B cell (primary cell): ENCODE data around the gene TMEM30B. TPM values are rescaled to one million over a fixed set of nuclear protein-coding genes. Genes with fewer than 3 reads are reported as not detected.

Experiments
- ATAC-seq: fragments of 200-7000 bp; cut with Tn5 transposase; one replicate; pipeline ENCODE4 v1.10.0; 2021; ENCODE audit warnings: low read depth, mild to moderate bottlenecking, moderate number of reproducible peaks, moderate library complexity
- CTCF ChIA-PET: fragments of 350-600 bp; sonication (Branson Sonifier 250); formaldehyde crosslinking; loops from one replicate; lab custom pipeline; 2021; ENCODE audit warnings: antibody characterized with exemption, inconsistent platforms; lab: Charles Lee
- POLR2A ChIA-PET: fragments of 350-600 bp; sonication (Branson Sonifier 250); formaldehyde crosslinking; loops from one replicate; lab custom pipeline; 2021; ENCODE audit warnings: antibody characterized with exemption; lab: Charles Lee
- DNase-seq: peaks from one replicate; pipeline ENCODE4 v3.0.0; 2013
- H2AFZ ChIP-seq: 2 replicates; pipeline ENCODE4 v1.6.1; 2012; ENCODE audit warnings: mild to moderate bottlenecking, low read depth, low read length; ENCODE audit not compliant: insufficient read depth, poor library complexity, severe bottlenecking
- H3K27ac ChIP-seq, 2 donors: 1 replicate in 1 of 2; 2 replicates in 1 of 2; pipeline ENCODE4 v1.5.1; 2012 to 2013; ENCODE audit warnings: low read length in 2 of 2, mild to moderate bottlenecking in 2 of 2, moderate library complexity in 1 of 2
- H3K27me3 ChIP-seq, 4 experiments: fragments of 200-600 bp in 1 of 4; sonication (generic) in 1 of 4; replicated peaks in 1 of 4; 1 replicate in 2 of 4; 2 replicates in 2 of 4; pipeline versions ENCODE4 v1.6.1 to v1.7.0; 2013 to 2016; ENCODE audit warnings: low read length in 3 of 4, mild to moderate bottlenecking in 2 of 4, mixed read lengths in 1 of 4, moderate library complexity in 1 of 4; ENCODE audit not compliant: insufficient read depth in 4 of 4, control insufficient read depth in 3 of 4; ENCODE audit errors: control extremely low read depth in 1 of 4
- H3K36me3 ChIP-seq, 2 experiments: replicated peaks in 1 of 2; 1 replicate in 1 of 2; 2 replicates in 1 of 2; pipeline versions ENCODE4 v1.6.1 to v1.7.1; 2013; ENCODE audit warnings: low read length in 1 of 2; ENCODE audit not compliant: insufficient read depth in 2 of 2, control insufficient read depth in 1 of 2; ENCODE audit errors: control extremely low read depth in 1 of 2, extremely low read depth in 1 of 2
- H3K4me1 ChIP-seq, 2 donors: fragments of 200-600 bp in 1 of 2; sonication (generic) in 1 of 2; 1 replicate in 1 of 2; 2 replicates in 1 of 2; pipeline versions ENCODE4 v1.5.1 to v1.6.1; 2013 to 2017; ENCODE audit warnings: low read length in 2 of 2; ENCODE audit not compliant: control insufficient read depth in 2 of 2, insufficient read depth in 2 of 2
- H3K4me2 ChIP-seq: replicated peaks from 2 replicates; pipeline ENCODE3; 2012; ENCODE audit warnings: mild to moderate bottlenecking, low read depth, low read length; ENCODE audit not compliant: poor library complexity, severe bottlenecking
- H3K4me3 ChIP-seq, 5 experiments: fragments of 200-600 bp in 1 of 5; sonication (generic) in 1 of 5; 1 replicate in 3 of 5; 2 replicates in 2 of 5; pipeline versions ENCODE4 v1.5.1 to v1.7.0; 2011 to 2016; ENCODE audit warnings: low read length in 4 of 5, mild to moderate bottlenecking in 4 of 5, low read depth in 2 of 5, control low read depth in 1 of 5, moderate library complexity in 1 of 5; ENCODE audit not compliant: insufficient read depth in 1 of 5; ENCODE audit errors: control extremely low read depth in 1 of 5, extremely low read depth in 1 of 5
- H3K79me2 ChIP-seq: fragments of 200-600 bp; sonication (generic); one replicate; pipeline ENCODE4 v1.6.0; 2016; ENCODE audit warnings: low read length; ENCODE audit not compliant: control insufficient read depth, insufficient read depth
- H3K9ac ChIP-seq: fragments of 200-600 bp; sonication (generic); 2 replicates; pipeline ENCODE4 v1.6.1; 2017; ENCODE audit warnings: mild to moderate bottlenecking, low read length, moderate library complexity
- H3K9me3 ChIP-seq, 3 donors: one replicate each; pipeline versions ENCODE4 v1.6.1 to v1.7.1; 2013; ENCODE audit warnings: low read length in 2 of 3; ENCODE audit not compliant: control insufficient read depth in 2 of 3, insufficient read depth in 1 of 3; ENCODE audit errors: control extremely low read depth in 1 of 3
- H4K20me1 ChIP-seq: 2 replicates; pipeline ENCODE4 v1.6.0; 2012; ENCODE audit warnings: mild to moderate bottlenecking, low read length; ENCODE audit not compliant: insufficient read depth, control insufficient read depth, poor library complexity, severe bottlenecking
- H3K27ac Mint-ChIP-seq: one replicate; pipeline ENCODE4 v1.8.0; 2021; ENCODE audit warnings: mixed read lengths
- H3K27me3 Mint-ChIP-seq: one replicate; pipeline ENCODE4 v1.8.0; 2021; ENCODE audit warnings: mixed read lengths
- H3K4me1 Mint-ChIP-seq: one replicate; pipeline ENCODE4 v1.8.0; 2021; ENCODE audit warnings: mixed read lengths
- H3K4me3 Mint-ChIP-seq: one replicate; pipeline ENCODE4 v1.8.0; 2021; ENCODE audit warnings: mixed read lengths
- H3K9me3 Mint-ChIP-seq: one replicate; pipeline ENCODE4 v1.8.0; 2022; ENCODE audit warnings: mixed read lengths; ENCODE audit not compliant: insufficient read depth
- EZH2 ChIP-seq: IDR thresholded peaks from 2 replicates; pipeline ENCODE4 v1.6.1; 2012; ENCODE audit warnings: borderline replicate concordance, low read depth, mild to moderate bottlenecking, moderate library complexity, low read length; ENCODE audit not compliant: insufficient read depth, poor library complexity, severe bottlenecking
- WGBS: methylation state at CpG from one replicate; pipeline ENCODE4 v1.1.5; 2013; ENCODE audit warnings: missing lambda C conversion rate; ENCODE audit not compliant: insufficient coverage; 5-methylcytosine and 5-hydroxymethylcytosine counted together
- intact Hi-C: fragments of 100-400 bp; cut with micrococcal nuclease; formaldehyde crosslinking; loops from one replicate; pipeline ENCODE4 v1.10.0; 2022
- polyA plus RNA-seq: library from polyadenylated mRNA; depleted of rRNA; stranded (reverse); fragments of >200 nt; gene quantifications from 2 replicates; pipeline ENCODE4 v1.2.3, GENCODE V29; 2012
- total RNA-seq, 2 donors: library from RNA; stranded (reverse); fragments of 120-200 nt in 1 of 2; gene quantifications; 1 replicate in 1 of 2; 2 replicates in 1 of 2; pipeline versions ENCODE4 v1.2.3 to v1.2.4, GENCODE V29; 2013 to 2022
- TF ChIP-seq, protein P1 (sequence below): fragments of 200-600 bp; IDR thresholded peaks from one replicate; pipeline ENCODE4 v1.8.0; 2022; ENCODE audit warnings: antibody characterized with exemption, mild to moderate bottlenecking

Gene TMEM30B
- total and polyA plus RNA-seq, 2 donors (not counting 1 experiment from before 2014, with no cell fraction given): 0.19 to 0.20 TPM

DNA sequence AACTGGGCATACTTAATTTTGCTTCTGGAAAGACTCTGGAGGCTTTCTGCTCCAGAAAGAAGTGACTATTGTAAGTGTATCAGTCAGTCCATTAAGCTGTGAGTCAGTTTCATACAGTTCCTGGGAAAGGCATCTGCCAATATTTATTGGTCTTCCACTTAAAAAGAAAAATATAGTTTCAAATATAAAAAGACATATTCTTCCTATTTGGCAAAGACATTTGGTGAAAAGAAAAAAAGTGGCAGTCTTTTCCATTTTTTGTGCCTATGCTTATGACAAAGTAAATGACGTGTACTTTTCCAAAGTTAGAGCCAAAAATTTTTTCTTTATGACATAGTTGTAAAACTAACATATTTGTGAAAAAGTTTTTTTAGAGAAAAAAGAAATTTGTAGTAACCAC, 12.3 kb downstream of the TMEM30B start:
- Histone ChIP-seq H3K4me3 (no peak overlapping the region), H3K79me2 (no peaks in the 10 kb centered on the region), H3K27me3 (peaks cover 0 to 19% (median 12%) of the 10 kb centered on the region in 4 experiments), H2AFZ (no peak overlapping the region), H3K9ac (no peak overlapping the region), H3K4me1 (peaks cover 0 to 3% of the 10 kb centered on the region in 2 donors), H3K4me2 (no peak overlapping the region), H4K20me1 (no peaks in the 10 kb centered on the region), H3K36me3 (no peaks in the 10 kb centered on the region), H3K27ac (no peak overlapping the region), H3K9me3 (no peaks in the 10 kb centered on the region)
- CTCF ChIA-PET: interaction anchor here (0.8 to 3.6 kb wide), 12 partner anchors 8 to 919 kb away, joined by 3 to 19 read pairs (median 4); no protein-coding TSS in a partner anchor
- intact Hi-C loops: loop anchor here (1.0 kb wide), 3 partner anchors 17 to 858 kb away; no protein-coding TSS in a partner anchor
- no peak overlapping the region for H3K4me3 Mint-ChIP-seq
- H3K27ac Mint-ChIP-seq: no peak overlapping the region
- H3K27me3 Mint-ChIP-seq: peaks cover 55% of the 10 kb centered on the region
- POLR2A ChIA-PET: no interaction called here
- WGBS: no CpG with 5 or more reads among the region's 1 CpG
- H3K4me1 Mint-ChIP-seq: peaks cover 3% of the 10 kb centered on the region
- no peak for ATAC-seq
- H3K9me3 Mint-ChIP-seq: no peaks in the 10 kb centered on the region
- TF ChIP-seq, protein P1, sequence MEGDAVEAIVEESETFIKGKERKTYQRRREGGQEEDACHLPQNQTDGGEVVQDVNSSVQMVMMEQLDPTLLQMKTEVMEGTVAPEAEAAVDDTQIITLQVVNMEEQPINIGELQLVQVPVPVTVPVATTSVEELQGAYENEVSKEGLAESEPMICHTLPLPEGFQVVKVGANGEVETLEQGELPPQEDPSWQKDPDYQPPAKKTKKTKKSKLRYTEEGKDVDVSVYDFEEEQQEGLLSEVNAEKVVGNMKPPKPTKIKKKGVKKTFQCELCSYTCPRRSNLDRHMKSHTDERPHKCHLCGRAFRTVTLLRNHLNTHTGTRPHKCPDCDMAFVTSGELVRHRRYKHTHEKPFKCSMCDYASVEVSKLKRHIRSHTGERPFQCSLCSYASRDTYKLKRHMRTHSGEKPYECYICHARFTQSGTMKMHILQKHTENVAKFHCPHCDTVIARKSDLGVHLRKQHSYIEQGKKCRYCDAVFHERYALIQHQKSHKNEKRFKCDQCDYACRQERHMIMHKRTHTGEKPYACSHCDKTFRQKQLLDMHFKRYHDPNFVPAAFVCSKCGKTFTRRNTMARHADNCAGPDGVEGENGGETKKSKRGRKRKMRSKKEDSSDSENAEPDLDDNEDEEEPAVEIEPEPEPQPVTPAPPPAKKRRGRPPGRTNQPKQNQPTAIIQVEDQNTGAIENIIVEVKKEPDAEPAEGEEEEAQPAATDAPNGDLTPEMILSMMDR: no peak
- TF ChIP-seq EZH2: no peak
- DNase-seq: no peak

DNA sequence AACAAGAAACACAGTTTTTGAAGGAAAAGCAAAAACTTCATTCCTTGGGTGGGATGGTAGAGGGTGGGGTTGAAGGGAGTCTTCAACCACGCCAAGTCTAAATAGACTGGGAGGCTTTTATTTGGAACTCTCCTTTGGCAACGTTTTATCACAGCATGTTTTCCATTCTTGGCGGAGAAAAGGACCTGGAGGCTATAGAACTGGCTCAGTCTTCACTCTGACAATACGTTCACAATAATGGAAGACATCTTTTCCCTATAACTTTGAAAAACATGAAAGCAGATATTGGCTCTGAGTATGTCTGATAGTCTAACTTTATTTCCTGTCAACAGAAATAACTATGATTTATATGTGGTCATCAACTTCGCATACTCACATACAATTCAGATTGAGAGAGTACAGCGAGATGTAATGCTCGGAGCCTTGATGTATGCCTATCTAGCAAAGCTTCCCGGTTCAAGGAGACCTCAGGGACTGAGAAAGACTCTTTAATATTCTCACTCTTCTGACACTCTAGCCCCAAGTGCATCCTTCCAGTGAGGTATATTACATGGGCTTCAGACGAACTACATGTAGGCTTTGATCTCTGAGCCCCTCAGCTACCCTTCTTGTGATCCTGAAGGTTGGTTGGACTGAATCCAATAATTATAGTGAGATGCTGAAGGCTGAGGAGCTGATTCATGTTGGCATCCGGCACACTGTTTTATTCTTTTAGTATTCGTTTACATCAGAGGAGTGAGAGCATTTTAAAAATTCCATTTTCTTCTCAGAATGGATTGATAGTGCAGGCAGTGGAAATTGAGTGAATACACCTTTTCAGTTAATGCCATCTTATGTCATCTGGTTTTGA, 14.0 kb downstream of the TMEM30B start:
- ATAC-seq: no peak
- Mint-ChIP-seq H3K27ac (no peak overlapping the region), H3K9me3 (no peaks in the 10 kb centered on the region), H3K4me3 (no peak overlapping the region), H3K4me1 (peaks cover 3% of the 10 kb centered on the region), H3K27me3 (peaks cover 47% of the 10 kb centered on the region)
- H3K4me3 ChIP-seq: no peak overlapping the region
- POLR2A ChIA-PET: no interaction called here
- TF ChIP-seq, protein P1: no peak
- no peak for TF ChIP-seq EZH2
- DNase-seq: no peak
- no peak overlapping the region for H3K4me2 ChIP-seq
- H3K4me1 ChIP-seq: peaks cover 0 to 3% of the 10 kb centered on the region in 2 donors
- no peaks in the 10 kb centered on the region for H3K79me2 ChIP-seq
- H3K27ac ChIP-seq: no peak overlapping the region
- H3K27me3 ChIP-seq: peaks cover 0 to 19% (median 12%) of the 10 kb centered on the region in 4 experiments
- intact Hi-C loops: no loop called here
- H4K20me1 ChIP-seq: no peaks in the 10 kb centered on the region
- 40% methylated on average over 1 of the region's 11 CpGs for WGBS
- H3K36me3 ChIP-seq: no peaks in the 10 kb centered on the region
- H3K9me3 ChIP-seq: no peaks in the 10 kb centered on the region
- no peak overlapping the region for H2AFZ ChIP-seq
- CTCF ChIA-PET: interaction anchor here (1.0 to 1.9 kb wide), 5 partner anchors 20 to 658 kb away, joined by 3 to 9 read pairs (median 4); no protein-coding TSS in a partner anchor
- H3K9ac ChIP-seq: no peak overlapping the region
